DOHH2 (cell line): ENCODE measurements around the gene PCSK7.

ENCODE experiments used
- H3F3A ChIP-seq: fragments of 200-600 bp; sonication (generic), shearing (Covaris generic); 2 replicates; pipeline ENCODE4 v1.6.0; 2016; ENCODE audit warnings: antibody characterized with exemption, mild to moderate bottlenecking; ENCODE audit not compliant: control insufficient read depth, insufficient read depth
- H3K27ac ChIP-seq: fragments of 200-600 bp; sonication (generic); 2 replicates; pipeline ENCODE4 v1.5.1; 2014; ENCODE audit warnings: low read depth, mild to moderate bottlenecking, low read length, moderate library complexity
- H3K27me3 ChIP-seq: fragments of 200-600 bp; sonication (generic); 2 replicates; pipeline ENCODE4 v1.6.1; 2014; ENCODE audit warnings: mild to moderate bottlenecking, low read length, mixed read lengths; ENCODE audit not compliant: control insufficient read depth
- H3K36me3 ChIP-seq: fragments of 200-600 bp; sonication (generic); 2 replicates; pipeline ENCODE4 v1.6.1; 2014; ENCODE audit warnings: mild to moderate bottlenecking, low read length, moderate library complexity, mixed read lengths; ENCODE audit not compliant: control insufficient read depth
- H3K4me1 ChIP-seq: fragments of 200-600 bp; sonication (generic); 2 replicates; pipeline ENCODE4 v1.6.1; 2014; ENCODE audit warnings: mild to moderate bottlenecking, low read length, mixed read lengths; ENCODE audit not compliant: control insufficient read depth
- H3K4me2 ChIP-seq: fragments of 200-600 bp; sonication (generic); 2 replicates; pipeline ENCODE4 v1.6.0; 2014; ENCODE audit warnings: mild to moderate bottlenecking, low read length, moderate library complexity
- H3K4me3 ChIP-seq: fragments of 200-600 bp; sonication (generic); 2 replicates; pipeline ENCODE4 v1.5.1; 2014; ENCODE audit warnings: mild to moderate bottlenecking, low read length, mixed read lengths
- H3K79me2 ChIP-seq: fragments of 200-600 bp; sonication (generic); 2 replicates; pipeline ENCODE4 v1.6.1; 2014; ENCODE audit warnings: mild to moderate bottlenecking, low read length, mixed read lengths; ENCODE audit not compliant: control insufficient read depth
- H3K9me2 ChIP-seq: fragments of 200-600 bp; sonication (generic); replicated peaks from 2 replicates; pipeline ENCODE4 v1.6.1; 2014; ENCODE audit warnings: mild to moderate bottlenecking, low read length, mixed read lengths; ENCODE audit not compliant: control insufficient read depth
- H3K9me3 ChIP-seq: fragments of 200-600 bp; sonication (generic); 2 replicates; pipeline ENCODE4 v1.6.1; 2014; ENCODE audit warnings: antibody characterized with exemption, low read length, mixed read lengths; ENCODE audit not compliant: control insufficient read depth, insufficient read depth
- H4K20me1 ChIP-seq: fragments of 200-600 bp; sonication (generic); 2 replicates; pipeline ENCODE4 v1.6.0; 2014; ENCODE audit warnings: low read depth, mild to moderate bottlenecking, antibody characterized with exemption, low read length, moderate library complexity; ENCODE audit not compliant: control insufficient read depth, insufficient read depth
- EZH2phosphoT487 ChIP-seq: fragments of 200-600 bp; sonication (generic); IDR thresholded peaks from 2 replicates; pipeline ENCODE4 v1.6.1; 2017; ENCODE audit warnings: borderline replicate concordance, mild to moderate bottlenecking, antibody characterized with exemption, low read length, moderate library complexity, mixed read lengths
- TF ChIP-seq, protein P1 (sequence below): fragments of 200-600 bp; sonication (generic); IDR thresholded peaks from one replicate; pipeline ENCODE4 v1.5.1; 2014; ENCODE audit warnings: antibody characterized with exemption, mild to moderate bottlenecking, low read depth, low read length; ENCODE audit not compliant: poor library complexity, severe bottlenecking

PCSK7 gene

DNA sequence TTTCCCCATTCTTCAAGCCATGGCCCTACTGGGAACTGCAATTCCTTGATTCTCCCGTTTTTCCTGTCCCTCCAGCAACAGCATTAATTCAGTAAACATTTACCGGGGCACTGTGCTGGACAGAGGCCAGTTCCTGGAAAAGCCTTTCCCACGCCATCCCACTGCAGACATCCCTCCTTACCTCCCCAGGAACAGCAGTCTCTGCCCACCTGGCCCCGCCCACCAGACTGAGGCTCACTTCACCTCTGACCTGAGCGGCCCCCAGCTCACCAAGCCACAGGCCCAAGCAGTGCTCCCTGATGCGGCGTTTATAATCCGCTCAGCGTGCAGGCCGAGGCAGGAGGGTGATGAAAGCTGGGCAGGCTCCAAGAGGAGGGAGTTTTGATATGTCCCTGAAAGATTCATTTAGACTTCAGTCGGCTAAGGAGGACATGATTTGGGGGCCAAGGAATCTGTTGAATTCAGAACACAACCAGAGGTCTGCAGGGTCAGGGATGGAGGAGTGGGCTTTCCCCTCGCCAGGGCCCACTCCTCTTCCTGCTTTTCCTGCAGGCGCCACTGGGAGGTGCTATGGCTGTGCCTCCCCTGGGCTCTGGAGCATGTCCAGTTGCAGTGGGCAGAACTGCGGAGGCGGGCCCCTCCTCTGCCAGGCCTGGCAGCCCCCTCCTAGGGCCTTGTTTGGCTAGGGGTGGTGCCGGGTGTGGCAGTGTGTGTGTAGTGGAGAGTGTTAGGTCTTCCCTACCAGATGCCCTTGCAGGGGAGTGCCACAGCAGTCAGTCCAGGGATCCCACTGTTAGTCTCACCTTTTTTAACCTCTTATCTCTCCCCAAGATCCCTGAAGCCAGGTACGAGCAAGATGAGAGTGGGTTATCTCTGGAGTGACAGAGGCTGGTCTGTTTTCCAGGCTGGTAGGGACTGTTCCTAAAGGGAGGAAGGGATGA is 34.1 kb downstream of the PCSK7 start:
- H3K36me3 ChIP-seq: no peaks in the 10 kb centered on the region
- no peak overlapping the region for H3K27ac ChIP-seq
- TF ChIP-seq EZH2phosphoT487: no peak
- TF ChIP-seq, protein P1, sequence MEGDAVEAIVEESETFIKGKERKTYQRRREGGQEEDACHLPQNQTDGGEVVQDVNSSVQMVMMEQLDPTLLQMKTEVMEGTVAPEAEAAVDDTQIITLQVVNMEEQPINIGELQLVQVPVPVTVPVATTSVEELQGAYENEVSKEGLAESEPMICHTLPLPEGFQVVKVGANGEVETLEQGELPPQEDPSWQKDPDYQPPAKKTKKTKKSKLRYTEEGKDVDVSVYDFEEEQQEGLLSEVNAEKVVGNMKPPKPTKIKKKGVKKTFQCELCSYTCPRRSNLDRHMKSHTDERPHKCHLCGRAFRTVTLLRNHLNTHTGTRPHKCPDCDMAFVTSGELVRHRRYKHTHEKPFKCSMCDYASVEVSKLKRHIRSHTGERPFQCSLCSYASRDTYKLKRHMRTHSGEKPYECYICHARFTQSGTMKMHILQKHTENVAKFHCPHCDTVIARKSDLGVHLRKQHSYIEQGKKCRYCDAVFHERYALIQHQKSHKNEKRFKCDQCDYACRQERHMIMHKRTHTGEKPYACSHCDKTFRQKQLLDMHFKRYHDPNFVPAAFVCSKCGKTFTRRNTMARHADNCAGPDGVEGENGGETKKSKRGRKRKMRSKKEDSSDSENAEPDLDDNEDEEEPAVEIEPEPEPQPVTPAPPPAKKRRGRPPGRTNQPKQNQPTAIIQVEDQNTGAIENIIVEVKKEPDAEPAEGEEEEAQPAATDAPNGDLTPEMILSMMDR: peak; percentile 67
- no peaks in the 10 kb centered on the region for H3K27me3 ChIP-seq
- no peak overlapping the region for H3K4me3 ChIP-seq
- H3K4me1 ChIP-seq: no peaks in the 10 kb centered on the region
- no peak overlapping the region for H3K4me2 ChIP-seq
- H3F3A ChIP-seq: no peaks in the 10 kb centered on the region
- H4K20me1 ChIP-seq: no peaks in the 10 kb centered on the region
- H3K79me2 ChIP-seq: no peaks in the 10 kb centered on the region
- no peaks in the 10 kb centered on the region for H3K9me2 ChIP-seq
- no peaks in the 10 kb centered on the region for H3K9me3 ChIP-seq

GRCh38 chr11:117197006-117197405 is 34.9 kb downstream of the PCSK7 start:
- no peaks in the 10 kb centered on the region for H3K27me3 ChIP-seq
- no peaks in the 10 kb centered on the region for H3F3A ChIP-seq
- no peaks in the 10 kb centered on the region for H3K79me2 ChIP-seq
- H3K36me3 ChIP-seq: no peaks in the 10 kb centered on the region
- H3K4me3 ChIP-seq: no peak overlapping the region
- H3K27ac ChIP-seq: no peak overlapping the region
- no peaks in the 10 kb centered on the region for H3K9me2 ChIP-seq
- H3K4me2 ChIP-seq: no peak overlapping the region
- H3K9me3 ChIP-seq: no peaks in the 10 kb centered on the region
- TF ChIP-seq EZH2phosphoT487: no peak
- TF ChIP-seq, protein P1: no peak
- no peaks in the 10 kb centered on the region for H4K20me1 ChIP-seq
- no peaks in the 10 kb centered on the region for H3K4me1 ChIP-seq

DNA sequence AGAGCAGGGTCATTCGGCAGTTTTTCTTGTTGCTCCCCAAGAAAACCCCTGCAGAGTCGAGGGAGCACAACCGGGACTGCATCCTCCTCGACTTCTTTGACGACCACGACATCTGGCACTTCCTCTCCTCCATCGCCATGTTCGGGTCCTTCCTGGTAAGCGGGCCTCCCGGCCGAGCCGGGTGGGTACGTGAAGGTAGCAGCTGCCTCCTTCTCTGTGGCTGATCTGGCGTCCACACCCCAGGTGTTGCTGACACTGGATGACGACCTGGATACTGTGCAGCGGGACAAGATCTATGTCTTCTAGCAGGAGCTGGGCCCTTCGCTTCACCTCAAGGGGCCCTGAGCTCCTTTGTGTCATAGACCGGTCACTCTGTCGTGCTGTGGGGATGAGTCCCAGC is 36.1 kb downstream of the PCSK7 start:
- H3K4me2 ChIP-seq: no peak overlapping the region
- no peaks in the 10 kb centered on the region for H3K79me2 ChIP-seq
- H3K27me3 ChIP-seq: no peaks in the 10 kb centered on the region
- no peaks in the 10 kb centered on the region for H3K9me3 ChIP-seq
- H3F3A ChIP-seq: no peaks in the 10 kb centered on the region
- H3K4me1 ChIP-seq: no peaks in the 10 kb centered on the region
- no peak for TF ChIP-seq EZH2phosphoT487
- TF ChIP-seq, protein P1: no peak
- H3K36me3 ChIP-seq: no peaks in the 10 kb centered on the region
- H4K20me1 ChIP-seq: no peaks in the 10 kb centered on the region
- no peaks in the 10 kb centered on the region for H3K9me2 ChIP-seq
- H3K27ac ChIP-seq: no peak overlapping the region
- H3K4me3 ChIP-seq: no peak overlapping the region
